ENCODE measurements around the gene SORBS1.

- TF ChIP-seq TOX (CRISPR knock-in tag; IDR thresholded peaks at IDR 0.05; ENCODE audit: borderline replicate concordance), result no peak
- no peak for TF ChIP-seq GLIS3 (CRISPR knock-in tag; IDR thresholded peaks at IDR 0.05)
- TF ChIP-seq ZFP30 (CRISPR knock-in tag; IDR thresholded peaks at IDR 0.05), result no peak
- TF ChIP-seq ARNTL (CRISPR knock-in tag; IDR thresholded peaks at IDR 0.05; ENCODE audit: borderline replicate concordance, low read depth), result no peak
Measured at GRCh38 chr10:95341716-95342130, 219.4 kb downstream of the SORBS1 start.

Data from SK-N-SH treated with all-trans-retinoic acid at 6 μM for 48 hours (cell line).